GM12874 (cell line): ENCODE data around the gene PPP2R2B.

Source experiments
- TF ChIP-seq, protein P1 (sequence below): IDR thresholded peaks from 2 replicates; pipeline ENCODE4 v1.5.1; 2011; ENCODE audit warnings: low read depth, mild to moderate bottlenecking, control low read depth, low read length, moderate library complexity; ENCODE audit not compliant: insufficient read depth

Gene PPP2R2B

DNA sequence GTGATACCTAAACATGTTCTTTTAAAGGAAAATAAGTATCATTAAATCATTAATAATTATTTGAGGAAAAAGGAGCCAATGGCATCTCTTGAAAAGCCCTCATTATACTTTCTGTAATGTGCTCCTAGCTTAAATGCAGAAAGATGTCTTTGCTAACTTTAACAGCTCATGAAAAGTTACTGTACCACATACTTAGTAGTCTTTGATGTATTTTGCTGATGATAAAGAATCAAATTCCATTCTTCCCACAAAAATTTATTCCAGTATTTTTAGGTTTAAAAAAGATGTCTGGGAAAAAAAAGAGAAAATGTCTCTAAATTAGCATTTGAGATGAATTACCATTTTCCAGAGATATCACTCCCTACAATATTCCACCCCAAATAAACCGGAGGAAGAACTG is 112.5 kb downstream of the PPP2R2B start:
- TF ChIP-seq, protein P1, sequence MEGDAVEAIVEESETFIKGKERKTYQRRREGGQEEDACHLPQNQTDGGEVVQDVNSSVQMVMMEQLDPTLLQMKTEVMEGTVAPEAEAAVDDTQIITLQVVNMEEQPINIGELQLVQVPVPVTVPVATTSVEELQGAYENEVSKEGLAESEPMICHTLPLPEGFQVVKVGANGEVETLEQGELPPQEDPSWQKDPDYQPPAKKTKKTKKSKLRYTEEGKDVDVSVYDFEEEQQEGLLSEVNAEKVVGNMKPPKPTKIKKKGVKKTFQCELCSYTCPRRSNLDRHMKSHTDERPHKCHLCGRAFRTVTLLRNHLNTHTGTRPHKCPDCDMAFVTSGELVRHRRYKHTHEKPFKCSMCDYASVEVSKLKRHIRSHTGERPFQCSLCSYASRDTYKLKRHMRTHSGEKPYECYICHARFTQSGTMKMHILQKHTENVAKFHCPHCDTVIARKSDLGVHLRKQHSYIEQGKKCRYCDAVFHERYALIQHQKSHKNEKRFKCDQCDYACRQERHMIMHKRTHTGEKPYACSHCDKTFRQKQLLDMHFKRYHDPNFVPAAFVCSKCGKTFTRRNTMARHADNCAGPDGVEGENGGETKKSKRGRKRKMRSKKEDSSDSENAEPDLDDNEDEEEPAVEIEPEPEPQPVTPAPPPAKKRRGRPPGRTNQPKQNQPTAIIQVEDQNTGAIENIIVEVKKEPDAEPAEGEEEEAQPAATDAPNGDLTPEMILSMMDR: no peak

DNA sequence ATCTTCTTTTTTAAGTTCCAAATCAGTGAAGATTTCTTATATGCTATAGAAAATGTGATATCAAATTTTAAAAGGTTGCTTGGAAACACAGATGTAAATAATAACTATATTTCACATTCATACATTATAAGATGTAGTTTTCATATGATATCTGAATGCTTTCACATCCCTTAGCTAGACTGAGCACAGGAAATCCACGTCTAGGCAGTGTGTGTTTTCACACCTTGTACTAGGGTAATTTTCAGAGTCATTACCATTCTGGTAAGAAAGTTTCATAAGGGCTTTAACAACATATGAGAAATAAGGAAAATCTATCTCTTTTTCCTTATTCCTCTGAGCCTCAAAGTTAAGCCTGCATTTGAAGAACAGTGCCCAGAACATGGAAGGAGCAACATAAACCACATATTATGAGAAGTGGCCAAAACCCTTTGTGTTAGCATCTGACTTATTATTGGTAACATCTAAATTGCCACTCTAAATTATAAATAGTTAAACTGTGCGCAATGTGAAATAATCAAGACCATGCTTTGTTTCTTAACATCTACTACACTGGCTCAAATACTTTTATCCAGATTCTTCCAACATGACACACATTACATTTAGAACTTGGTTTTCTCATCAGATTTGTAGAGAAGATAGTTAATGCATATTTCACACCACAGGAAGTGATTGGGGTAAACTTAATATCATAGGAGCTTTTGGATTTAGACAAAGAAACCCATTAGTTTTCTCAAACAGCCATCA is 113.3 kb downstream of the PPP2R2B start:
- TF ChIP-seq, protein P1: no peak

DNA sequence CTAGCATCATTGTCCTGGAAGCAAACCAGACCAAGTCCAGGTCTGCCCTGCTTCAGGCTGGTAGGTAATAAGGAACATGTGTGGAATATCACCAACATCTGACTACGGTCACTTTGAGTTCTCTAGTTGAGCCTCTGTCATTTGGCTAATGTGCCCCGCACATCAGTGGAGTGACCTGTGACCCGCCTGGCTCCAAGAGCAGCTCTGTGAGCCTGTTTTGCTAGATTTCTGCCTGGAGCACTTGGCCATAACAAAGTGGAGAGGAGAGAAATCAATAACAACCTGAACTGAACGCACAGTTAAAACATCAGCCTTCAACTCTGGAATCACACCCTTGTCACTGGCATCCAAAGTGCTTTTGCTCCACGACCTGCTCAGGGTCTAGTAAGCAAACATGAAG is 115.7 kb downstream of the PPP2R2B start:
- TF ChIP-seq, protein P1: no peak

DNA sequence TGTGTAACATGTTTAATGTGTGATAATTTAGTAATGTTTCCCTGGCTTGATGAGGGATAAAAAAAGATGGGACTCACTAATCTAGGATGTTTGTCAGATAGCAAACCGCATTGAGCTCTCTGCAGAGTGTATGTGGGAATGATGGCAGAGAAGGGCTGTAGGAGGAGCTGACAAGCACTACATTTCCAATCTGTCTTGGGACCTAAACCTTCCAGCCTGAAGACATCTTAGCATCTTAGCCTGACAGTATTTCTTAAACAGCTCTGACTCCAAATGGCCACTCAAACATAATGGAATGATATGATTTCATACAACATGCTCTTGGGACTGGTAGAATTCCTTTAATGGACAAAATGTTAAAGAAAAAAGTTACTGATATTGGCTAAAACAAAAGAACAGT is 116.7 kb downstream of the PPP2R2B start:
- TF ChIP-seq, protein P1: no peak

DNA sequence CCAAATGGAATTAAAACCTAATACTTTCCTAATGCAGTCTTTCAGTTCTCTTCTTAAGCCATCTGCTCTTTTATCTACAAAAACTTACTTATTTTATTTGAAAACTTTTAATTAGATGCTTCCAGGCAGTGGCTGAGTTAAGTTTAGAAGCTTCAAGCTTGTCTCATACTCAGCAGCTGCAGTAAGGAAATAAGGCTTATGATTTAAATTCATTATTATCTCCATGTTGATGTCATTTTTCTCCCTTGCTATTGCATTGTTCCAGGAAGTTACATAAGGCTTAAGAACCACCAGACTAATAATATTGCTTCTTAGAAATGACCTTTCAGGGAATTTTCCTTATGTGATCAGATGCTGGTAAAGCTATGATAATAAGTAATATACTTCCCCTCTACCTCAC is 119.6 kb downstream of the PPP2R2B start:
- TF ChIP-seq, protein P1: no peak

DNA sequence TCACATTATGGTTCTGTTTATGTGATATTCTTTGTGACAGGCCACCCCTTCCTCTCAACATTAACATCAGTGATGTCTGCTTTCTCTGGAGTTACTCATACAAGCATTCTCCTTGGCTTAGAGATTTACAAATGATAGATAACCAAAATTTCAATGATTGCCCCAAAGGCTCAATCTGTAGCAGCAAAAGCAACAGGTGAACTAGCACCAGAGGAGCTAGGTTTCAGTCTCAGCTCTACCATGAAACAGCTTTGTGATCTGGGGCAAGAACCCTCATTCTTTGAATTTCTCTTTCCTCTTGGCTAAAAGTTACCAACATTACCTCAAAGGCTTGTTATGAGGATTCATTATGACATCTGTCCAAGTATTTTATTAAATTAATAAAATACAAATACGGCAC is 120.5 kb downstream of the PPP2R2B start:
- TF ChIP-seq, protein P1: no peak

DNA sequence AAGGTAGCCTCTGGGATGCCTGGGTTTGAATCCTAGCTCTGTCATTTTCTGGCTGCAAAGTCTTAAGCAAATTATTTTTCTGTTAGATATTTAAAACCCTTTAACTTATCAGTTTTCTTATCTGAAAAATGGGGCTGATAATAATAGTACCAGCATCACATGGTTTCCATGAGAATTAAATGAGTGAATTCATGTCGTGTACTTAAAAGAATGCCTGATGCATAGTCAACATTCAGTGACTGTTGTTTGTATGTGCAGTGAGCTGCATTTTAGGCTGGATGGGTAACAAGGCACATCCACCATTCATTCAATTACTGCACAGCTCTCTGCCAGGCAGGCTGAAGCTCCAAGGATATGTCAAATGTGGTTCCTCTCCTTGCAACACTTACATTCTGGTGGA is 122.0 kb downstream of the PPP2R2B start:
- TF ChIP-seq, protein P1: no peak

DNA sequence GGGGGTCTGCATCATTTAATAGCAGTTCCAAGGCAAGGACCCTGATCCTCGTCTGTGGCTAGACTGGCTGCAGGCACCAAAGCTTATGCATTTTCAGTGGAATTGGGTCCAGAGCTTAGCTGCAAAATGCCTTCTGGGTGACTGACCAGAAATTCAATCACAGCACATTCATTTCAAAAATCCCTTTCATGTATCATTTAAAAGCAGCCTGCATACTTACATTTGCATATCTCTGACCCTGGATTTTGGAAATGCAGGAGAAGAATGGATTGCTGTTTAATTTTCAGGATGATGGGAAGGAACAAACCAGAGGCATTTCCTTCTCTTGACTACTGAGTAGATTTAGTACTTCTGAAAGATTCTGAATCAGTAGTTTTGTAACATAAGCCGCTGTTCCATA is 122.8 kb downstream of the PPP2R2B start:
- TF ChIP-seq, protein P1: no peak
